Central memory CD4-positive, alpha-beta T cell (primary cell): ENCODE data around the gene EYS.
"Not testable (repeated sequence)": the region's sequence is repeated elsewhere in the genome, so short reads cannot be mapped to it uniquely, and the experiment has no call there.

Experiments used
- DNase-seq: peaks from one replicate; pipeline ENCODE4 v3.0.0; 2022

Gene EYS

DNA sequence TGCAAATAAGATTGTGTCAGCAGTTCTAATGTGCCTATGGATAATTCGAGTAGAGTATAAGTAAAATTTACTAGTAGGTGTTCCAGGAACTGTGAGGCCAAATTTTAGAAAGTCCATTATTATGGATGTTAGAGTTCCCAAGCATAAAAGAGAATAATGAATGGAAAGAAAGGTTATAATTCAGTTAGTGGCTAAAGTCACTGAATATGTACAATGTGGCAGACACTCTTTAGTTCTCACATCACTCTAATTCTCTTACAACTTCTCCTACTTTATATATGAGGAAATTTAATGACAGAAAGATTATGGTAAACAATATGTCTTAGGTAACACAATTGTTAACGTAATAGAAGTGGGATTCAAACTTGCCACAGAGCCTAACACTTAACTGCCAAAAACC, 75.3 kb downstream of the EYS start:
- DNase-seq = no peak

DNA sequence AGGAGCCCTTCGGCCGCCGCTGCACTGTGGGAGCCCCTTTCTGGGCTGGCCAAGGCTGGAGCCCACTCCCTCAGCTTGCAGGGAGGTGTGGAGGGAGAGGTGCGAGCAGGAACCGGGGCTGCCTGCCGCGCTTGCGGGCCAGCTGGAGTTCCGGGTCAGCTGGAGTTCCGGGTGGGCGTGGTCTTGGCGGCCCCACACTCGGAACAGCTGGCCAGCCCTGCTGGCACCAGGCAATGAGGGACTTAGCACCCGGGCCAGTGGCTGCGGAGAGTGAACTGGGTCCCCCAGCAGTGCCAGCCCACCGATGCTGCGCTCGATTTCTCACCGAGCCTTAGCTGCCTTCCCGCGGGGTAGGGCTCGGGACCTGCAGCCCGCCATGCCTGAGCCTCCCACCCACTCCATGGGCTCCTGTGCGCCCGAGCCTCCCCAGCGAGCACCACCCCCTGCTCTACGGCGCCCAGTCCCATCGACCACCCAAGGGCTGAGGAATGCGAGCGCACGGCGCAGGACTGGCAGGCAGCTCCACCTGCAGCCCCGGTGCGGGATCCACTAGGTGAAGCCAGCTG, 79.5 kb downstream of the EYS start:
- DNase-seq = not testable (repeated sequence)

DNA sequence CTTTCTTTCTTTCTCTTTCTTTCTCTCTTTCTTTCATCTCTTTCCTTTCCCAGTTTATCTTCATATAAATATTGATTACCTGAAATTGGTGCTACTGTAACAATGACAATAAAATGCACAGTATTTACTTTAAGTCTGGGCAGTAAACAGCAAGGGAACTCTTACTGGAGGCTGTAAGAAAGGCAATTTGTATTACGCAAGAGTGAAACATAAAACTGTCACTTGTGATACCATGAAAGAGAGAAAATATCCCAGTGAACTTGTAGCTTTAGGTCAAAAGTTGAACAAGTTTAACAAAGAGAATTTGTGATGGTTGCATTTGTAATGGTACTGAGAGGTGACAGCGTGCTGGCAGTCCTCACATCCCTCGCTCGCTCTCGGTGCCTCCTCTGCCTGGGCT, 80.0 kb downstream of the EYS start:
- no peak for DNase-seq

DNA sequence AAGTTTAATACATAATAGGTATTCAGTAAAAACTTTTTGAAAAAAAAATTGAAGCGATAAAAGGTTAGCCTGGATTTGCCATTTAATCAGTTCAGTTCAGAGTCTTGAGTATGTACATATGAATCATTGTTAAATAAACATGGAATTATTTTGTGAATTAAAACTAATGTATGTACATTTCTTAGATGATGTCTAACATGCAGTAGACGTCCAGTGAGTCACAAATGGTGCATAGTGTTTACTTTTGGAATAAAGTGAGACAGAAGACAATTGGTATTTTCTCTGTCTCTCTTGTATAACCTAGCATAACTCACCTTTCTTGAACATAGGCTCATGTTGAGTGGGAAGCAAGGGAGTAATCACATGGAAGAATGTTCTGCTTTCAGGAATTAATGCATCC, 83.5 kb downstream of the EYS start:
- no peak for DNase-seq

DNA sequence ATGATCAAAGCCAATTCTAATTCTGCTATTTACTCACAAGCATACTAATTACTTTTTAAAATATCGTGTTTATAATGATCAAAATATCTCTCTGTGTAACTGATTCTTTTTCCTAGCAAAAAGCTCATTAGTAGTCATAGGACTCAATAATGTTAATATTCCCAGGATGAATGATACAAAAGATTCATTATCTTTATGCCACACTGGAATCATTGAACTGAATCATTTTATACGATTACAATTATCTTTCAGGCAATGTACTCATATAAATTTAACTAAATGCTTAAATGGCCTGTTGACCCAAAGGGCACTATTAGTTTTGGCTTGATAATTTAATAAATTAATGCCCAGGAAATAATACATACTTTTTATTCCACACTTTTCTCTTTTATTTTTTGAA, 96.3 kb downstream of the EYS start:
- DNase-seq = no peak

DNA sequence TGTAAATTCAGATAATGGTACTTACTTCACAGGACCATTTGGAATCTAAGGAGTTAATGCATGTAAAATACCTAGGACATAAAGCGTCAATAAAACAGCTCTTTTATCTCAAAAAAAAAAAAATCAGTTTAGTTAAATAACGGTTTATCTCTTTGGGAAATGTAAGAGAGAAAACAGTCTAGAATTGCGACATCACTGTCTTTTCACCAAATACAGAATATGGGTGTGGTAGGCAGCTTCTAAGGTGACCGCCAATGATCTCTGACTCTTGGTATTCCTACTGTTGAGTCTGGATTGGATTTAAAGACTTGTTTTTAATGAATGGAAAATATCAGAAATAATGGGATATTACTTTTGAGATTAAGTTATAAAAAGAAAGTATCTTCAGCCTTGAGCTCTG, 111.5 kb downstream of the EYS start:
- DNase-seq = no peak

DNA sequence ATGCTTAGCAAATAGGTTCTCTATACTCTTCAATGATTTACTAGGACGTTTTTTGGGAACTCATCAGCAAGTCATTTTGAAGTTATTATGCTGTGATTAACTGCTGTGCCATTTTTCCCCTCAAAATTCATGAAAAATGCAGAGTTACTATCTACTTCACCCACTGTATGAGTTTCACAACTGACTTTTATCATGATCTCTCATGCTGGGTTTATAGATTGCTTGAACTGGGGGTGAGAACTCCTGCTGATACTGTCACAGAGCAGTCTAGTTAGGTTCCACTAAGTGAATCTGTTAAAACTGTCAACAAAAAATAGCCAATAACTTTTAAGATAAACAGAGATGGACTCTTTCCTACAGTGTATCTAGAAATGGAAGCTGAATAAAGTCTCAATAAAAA, 136.7 kb downstream of the EYS start:
- DNase-seq = no peak

DNA sequence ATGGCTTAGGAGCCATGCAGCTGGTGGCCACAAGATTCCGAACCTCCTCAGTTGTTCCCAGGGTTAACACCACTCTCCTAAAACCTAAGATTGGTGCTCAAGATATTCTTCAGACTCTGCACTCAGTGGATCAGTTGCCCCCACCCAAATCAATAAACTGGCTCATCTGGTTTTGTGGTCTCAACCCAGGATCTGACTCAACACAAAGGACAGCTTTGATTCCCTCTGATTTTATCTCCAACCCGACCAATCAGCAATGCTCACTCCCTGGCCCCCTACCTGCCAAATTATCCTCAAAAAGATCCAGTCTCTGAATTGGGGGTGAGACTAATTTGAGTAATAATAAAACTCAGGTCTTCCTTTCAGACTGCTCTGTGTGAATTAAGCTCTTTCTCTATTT, 137.5 kb downstream of the EYS start:
- DNase-seq = no peak

DNA sequence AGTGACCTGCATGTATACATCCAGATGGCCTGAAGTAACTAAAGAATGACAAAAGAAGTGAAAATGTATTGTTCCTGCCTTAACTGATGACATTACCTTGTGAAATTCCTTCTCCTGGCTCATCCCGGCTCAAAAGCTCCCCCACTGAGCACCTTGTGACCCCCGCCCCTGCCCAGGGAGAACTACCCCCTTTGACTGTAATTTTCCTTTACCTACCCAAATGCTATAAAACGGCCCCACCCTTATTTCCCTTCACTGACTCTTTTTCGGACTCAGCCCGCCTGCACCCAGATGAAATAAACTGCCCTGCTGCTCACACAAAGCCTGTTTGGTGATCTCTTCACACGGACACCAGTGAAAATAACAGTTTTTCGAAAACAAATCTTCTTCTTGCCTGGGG, 138.0 kb downstream of the EYS start:
- DNase-seq = not testable (repeated sequence)

DNA sequence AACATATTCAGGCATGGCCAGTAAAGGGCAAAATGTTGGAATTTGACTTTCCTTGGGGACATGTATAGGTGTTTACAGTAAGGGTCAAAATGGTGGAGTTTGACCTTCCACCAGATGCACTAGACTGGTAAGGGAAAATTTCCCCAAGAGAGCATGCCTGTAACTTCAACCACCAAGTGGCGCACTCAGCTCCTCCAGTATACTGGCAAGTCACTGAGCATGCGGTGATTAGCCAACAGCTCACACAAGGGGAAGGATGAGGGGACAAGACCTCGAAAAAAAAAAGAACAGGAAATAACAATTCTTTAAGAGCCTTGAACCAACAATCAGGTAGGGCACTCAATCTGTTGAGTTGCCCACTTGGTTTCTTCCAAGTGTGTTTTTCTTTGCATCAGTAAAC, 140.9 kb downstream of the EYS start:
- no peak for DNase-seq

DNA sequence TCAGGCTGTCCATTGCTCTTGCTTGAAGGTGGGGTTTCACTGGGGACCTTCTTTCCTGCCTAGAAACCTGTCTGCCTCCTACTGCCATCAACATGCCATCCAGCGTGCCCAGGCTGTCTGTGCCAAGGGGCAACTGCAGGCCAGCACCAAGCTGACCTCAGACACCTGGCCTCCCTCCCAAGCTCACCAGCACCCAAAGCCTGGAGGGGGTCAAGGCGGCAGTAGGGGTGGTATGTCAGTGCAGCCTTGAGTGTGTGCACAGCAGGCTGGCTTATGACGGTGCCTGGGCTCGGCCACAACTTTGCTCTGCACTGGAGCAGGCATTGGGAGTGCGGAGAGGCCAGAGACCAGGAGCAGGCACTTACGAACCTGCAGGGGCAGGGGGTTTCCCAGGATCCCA, 149.0 kb downstream of the EYS start:
- no peak for DNase-seq

DNA sequence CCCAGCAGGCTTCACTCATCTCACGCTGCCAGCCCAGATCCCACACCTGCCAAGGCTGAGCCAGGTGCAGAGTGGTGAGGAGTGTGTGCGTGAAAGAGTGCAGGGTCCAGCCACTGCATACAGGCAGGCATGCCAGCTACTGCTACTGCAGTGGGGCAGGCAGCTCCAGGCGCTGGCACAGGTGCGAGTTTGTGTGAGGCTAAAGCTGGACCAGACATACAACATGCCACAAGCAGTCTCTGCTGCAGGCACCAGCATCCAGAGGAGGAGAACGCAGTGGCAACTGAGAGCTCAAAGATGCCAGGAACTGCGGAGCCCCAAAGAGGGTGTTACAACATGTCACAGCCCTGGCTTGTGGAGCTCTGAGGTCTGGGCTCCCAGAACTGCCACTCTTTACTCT, 149.8 kb downstream of the EYS start:
- no peak for DNase-seq

DNA sequence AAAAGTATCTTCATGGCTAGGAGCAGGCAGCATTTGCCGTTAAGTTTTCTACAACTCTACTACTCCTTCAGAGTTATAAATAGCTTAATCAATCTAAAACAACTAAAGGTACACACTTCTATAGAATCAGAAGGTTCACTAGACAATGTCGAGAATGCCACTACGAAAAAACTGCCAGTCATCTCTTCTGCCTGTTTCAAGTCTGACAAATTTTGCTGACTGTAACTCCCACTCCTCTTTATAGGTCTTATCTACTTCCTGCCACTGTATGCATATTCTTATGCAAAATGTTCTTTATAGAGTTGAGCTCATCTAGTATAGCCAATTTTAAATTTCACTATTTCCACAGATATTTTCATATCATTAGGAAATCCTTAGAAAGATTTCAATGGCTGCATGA, 160.1 kb downstream of the EYS start:
- DNase-seq = no peak

DNA sequence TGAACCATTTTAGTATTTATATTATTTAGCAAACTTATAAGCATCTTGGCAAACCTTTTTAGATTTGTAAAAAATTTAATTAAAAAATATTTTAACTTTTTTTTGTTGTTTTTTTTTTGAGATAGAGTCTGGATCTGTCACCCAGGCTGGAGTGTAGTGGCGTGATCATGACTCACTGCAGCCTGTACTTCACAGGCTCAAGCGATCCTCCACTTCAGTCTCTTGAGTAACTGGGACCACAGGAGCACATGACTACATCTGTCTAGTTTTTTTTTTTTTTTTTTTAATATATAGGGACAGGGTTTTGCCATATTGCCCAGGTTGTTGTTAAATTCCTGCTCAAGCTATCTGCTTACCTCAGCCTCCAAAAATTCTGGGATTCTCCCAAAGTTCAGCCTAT, 161.1 kb downstream of the EYS start:
- no peak for DNase-seq

DNA sequence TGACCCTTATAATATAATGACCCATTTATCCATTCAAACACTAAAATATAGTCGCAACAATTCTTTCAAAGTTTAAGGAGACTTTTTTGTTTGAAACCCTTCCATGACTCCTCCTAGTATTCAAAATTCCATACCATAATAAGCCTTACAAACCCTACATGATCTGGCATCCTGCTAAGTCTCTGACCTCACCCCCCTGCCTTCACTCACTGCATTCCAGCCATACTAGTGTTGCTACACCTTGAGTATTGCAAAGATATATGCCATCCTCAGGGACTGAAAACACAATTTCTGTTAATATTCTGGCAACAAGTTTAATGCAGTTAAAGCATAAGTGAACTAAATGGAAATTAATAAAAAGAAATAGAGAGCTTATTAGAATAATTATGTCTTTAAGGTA, 168.4 kb downstream of the EYS start:
- DNase-seq = no peak

DNA sequence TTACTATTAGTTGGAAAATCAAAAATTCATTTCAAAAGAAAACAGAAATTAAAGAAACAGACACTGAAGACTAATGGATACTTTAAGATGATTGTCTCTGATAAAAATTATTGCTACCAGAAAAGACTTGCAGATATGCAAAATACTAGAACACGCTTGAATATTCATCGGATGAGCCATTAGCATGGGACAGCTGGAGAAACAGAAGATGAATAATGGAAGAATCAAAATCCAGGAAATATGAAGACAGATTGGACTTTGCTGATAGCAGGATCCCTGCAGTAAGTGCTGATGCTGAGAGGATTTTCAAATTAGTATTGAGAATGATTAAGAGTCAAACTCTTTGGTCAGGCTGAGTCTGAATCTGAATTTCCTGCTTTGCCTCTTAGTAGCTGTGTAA, 169.4 kb downstream of the EYS start:
- DNase-seq = no peak

DNA sequence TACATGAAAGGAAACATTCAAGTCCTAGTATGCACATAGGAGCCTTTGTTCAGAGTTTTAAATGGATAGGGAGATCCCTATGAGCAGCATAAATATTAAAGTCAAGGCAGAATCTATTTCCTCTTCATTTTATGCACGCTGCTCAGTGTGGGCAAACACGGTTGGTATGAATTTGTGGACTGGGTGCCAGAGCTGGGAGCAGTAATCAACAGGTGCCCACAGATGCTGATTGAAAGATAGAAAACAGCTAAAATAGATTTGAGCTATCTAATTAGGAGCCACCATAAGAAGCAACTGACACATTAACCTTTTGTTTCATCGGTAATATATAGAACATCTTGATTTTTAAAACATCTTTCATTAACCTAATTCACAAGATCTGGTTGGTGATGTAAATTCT, 175.5 kb downstream of the EYS start:
- DNase-seq = no peak

DNA sequence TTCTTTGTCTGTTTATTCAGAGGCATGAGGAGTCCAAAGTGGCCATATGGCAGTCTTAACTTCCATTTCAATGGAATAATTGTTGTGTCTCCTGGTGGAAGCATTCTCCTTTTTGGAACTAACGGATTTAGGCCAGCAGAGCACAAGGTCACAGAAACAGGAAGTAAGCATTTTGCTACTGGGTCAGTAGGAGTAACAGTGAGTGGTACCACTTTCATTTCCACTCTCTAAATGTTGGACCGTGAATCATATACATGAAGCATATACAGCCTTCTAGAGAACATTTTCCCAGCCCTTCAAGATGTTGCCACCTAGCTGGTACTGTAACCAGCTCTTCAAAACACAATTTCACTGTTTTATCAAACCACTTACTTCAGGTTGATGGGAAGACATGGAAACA, 182.8 kb downstream of the EYS start:
- DNase-seq = no peak

DNA sequence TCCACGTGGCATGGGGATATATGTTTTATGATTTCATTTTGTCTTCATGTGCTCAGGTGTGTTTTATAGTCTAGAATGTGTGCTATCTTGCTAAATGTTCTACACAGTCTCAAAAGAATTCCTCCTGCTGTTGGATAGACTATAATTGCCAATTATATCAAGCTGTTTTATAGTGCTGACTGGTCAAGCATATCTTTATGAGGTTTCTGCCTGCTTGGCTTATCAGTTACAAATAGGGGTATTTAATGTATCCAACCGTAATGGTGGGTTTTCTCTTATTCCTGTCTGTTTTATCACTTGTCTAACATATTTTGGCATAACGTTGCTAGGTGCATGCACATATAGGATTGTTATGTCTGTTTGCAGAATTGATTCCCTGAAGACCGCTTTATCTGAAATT, 201.3 kb downstream of the EYS start:
- no peak for DNase-seq

DNA sequence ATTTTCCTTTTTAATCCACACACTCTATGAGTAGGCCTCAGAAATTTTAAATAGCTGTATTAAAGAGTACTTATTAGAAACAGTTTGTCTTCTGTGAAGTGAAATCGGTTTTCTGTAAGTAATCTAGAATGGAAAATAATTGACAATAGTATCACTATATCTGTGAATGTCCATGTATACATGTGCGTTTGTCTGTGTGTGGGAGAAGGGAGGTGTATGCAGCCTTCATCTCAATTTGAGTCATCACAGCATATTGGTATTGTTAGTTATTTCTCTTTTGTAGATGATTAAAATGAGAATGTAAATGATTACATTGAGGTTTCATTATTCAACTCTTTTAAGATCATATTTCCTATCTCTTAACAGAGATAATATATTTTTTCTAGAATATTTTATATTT, 206.0 kb downstream of the EYS start:
- DNase-seq = no peak

DNA sequence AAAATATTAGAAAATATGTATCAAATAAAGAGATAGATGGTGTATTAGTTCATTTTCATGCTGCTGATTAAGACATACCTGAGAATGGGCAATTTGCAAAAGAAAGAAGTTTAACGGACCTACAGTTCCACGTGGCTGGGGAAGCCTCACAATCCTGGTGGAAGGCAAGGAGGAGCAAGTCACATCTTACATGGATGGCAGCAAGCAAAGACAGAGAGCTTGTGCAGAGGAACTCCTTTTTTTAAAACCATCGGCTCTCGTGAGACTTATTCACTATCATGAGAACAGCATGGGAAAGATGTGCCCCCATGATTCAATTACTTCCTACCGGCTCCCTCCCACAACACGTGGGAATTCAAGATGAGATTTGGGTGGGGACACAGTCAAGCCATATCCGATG, 223.4 kb downstream of the EYS start:
- not testable (repeated sequence) for DNase-seq

DNA sequence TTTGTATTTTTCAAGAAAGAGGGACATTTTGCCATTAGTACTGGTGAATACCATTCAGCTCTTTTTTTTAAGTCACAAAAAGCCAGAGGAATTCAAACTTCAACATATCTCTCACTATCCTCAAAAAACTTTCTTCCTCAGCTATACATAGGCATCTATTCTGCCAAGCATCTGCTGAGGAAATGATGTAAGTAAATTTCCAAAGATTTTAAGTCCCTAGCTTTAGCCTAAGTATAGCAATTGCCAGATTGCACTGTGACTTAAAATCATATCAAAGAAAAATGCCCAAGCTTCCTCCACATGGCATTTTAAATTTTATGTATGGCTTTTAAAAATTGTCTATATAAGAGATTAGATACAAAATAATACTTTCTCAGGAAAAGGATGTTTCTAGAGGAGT, 237.4 kb downstream of the EYS start:
- DNase-seq = no peak

DNA sequence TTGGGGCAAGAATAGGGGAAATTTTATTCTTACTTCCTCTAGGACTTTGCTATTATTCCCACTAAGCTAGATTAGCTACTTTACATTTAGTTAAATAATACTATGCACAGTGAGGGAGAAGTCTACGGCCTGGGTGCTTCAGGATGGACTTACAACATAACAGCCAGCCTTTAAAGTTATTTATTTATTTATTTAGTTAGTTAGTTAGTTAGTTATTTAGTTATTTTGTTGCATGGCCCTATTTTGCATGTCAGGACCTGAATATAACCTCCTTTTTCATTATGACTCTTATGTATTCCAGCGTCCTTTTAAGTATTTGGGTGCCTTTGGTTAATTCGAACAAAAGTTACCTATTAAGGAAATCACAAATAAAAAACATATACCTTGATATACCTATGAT, 238.7 kb downstream of the EYS start:
- no peak for DNase-seq

DNA sequence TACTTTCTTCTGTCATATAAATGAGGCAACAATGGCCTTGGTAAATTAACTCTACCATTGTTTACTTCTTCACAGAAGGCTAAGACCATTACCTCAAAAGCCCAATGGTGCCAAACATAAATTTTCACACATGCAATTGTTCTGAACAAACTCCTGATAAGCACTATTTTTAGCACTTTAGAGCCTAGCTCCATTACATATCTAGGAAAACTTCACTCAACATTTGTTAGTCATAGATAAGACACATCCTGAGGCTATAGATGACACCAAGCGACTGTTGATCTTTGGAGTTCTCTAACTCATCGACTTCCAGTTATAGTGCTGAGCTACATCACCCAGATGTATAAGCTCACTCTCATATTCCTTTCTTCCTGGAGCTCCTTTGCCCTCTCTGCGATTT, 245.9 kb downstream of the EYS start:
- DNase-seq = no peak

DNA sequence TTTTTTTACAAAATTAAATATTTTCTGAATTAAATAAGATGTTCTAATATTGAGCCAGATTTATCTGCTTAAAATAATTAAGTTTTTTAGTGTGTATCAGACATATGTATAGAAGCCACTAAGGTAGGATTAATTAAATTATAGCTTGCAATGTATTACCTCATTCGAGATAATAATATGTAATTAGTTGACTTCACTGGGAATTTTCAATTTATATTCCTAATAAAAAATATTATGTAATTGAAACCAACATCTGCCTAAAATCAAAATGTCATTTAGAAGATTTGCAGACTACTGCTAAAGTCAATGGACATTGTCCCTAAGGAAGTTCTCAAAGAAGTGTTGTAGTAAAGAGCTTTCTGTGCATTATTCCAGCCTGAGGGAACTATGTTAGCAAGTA, 254.7 kb downstream of the EYS start:
- DNase-seq = no peak

DNA sequence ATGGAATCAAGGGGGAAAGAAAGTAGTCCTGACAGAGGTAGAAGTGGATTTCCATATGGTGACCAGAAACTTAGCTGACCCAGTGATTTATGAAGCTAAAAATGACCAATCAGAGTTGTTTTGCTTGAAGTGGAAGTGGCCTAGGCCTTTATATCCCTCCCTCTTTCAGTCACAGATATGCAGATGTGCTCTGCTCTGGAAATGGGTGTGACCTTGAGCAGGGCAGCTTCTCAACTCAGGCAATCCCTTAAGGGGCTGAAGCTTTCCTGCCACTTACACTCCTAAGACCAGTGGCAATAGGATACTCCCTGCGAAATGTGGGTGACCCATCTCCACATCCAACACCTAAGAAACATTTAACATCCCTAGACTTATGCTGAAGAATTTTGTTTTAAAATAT, 256.6 kb downstream of the EYS start:
- no peak for DNase-seq
